ENCODE measurements around the gene TCEAL9. TPM values are rescaled to one million over a fixed set of nuclear protein-coding genes. Genes with fewer than 3 reads are reported as not detected.
"Not testable (repeated sequence)": the region's sequence is repeated elsewhere in the genome, so short reads cannot be mapped to it uniquely, and the experiment has no call there.

The TCEAL9 gene
- total RNA-seq, 1 donor from 2014 or later, result 69.0 TPM

GRCh38 chrX:103347682-103348397 is 8.5 kb upstream of the TCEAL9 start:
- no peaks in the 10 kb centered on the region for H3K36me3 Mint-ChIP-seq (ENCODE audit: low read depth, unreplicated experiment)
- peaks cover 4% of the 10 kb centered on the region for H3K27me3 Mint-ChIP-seq (ENCODE audit: low read depth, unreplicated experiment)
- H3K9me3 Mint-ChIP-seq (ENCODE audit: unreplicated experiment), result no peaks in the 10 kb centered on the region
- no peaks in the 10 kb centered on the region for H3K9me3 ChIP-seq (ENCODE audit: insufficient read depth, low read depth, low read length)
- H2AFZ ChIP-seq (ENCODE audit: low read depth, low read length), result no peak overlapping the region
- H4K20me1 ChIP-seq (ENCODE audit: insufficient read depth, low read length), result no peaks in the 10 kb centered on the region
- H3K27ac ChIP-seq (ENCODE audit: low read depth, low read length), result no peak overlapping the region
- H3K36me3 ChIP-seq (ENCODE audit: insufficient read depth, low read length), result no peaks in the 10 kb centered on the region
- H3K4me1 Mint-ChIP-seq (ENCODE audit: low read depth, unreplicated experiment), result peaks cover 3% of the 10 kb centered on the region
- peak overlapping the region; percentile 34 for H3K4me3 Mint-ChIP-seq (ENCODE audit: unreplicated experiment)
- TF ChIP-seq, protein P1, sequence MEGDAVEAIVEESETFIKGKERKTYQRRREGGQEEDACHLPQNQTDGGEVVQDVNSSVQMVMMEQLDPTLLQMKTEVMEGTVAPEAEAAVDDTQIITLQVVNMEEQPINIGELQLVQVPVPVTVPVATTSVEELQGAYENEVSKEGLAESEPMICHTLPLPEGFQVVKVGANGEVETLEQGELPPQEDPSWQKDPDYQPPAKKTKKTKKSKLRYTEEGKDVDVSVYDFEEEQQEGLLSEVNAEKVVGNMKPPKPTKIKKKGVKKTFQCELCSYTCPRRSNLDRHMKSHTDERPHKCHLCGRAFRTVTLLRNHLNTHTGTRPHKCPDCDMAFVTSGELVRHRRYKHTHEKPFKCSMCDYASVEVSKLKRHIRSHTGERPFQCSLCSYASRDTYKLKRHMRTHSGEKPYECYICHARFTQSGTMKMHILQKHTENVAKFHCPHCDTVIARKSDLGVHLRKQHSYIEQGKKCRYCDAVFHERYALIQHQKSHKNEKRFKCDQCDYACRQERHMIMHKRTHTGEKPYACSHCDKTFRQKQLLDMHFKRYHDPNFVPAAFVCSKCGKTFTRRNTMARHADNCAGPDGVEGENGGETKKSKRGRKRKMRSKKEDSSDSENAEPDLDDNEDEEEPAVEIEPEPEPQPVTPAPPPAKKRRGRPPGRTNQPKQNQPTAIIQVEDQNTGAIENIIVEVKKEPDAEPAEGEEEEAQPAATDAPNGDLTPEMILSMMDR (IDR thresholded peaks at IDR 0.05; ENCODE audit: insufficient read depth, low read depth, low read length), result no peak
- TF ChIP-seq EZH2 (IDR thresholded peaks at IDR 0.05; ENCODE audit: insufficient read depth, low read length), result no peak
- DNase-seq (ENCODE audit: low read depth), result no peak
- FAIRE-seq, result no peak
- H3K27ac Mint-ChIP-seq (ENCODE audit: unreplicated experiment), result no peak overlapping the region
- H3K9ac ChIP-seq (ENCODE audit: low read length), result no peak overlapping the region
- H3K4me1 ChIP-seq (ENCODE audit: insufficient read depth, low read length), result no peaks in the 10 kb centered on the region
- H3K4me2 ChIP-seq (ENCODE audit: low read length), result no peak overlapping the region
- no peak overlapping the region for H3K4me3 ChIP-seq (ENCODE audit: insufficient read depth, low read depth, low read length)
- no peaks in the 10 kb centered on the region for H3K79me2 ChIP-seq (ENCODE audit: insufficient read depth, low read length)
- no peaks in the 10 kb centered on the region for H3K27me3 ChIP-seq (ENCODE audit: insufficient read depth, low read length)

- H3K9me3 Mint-ChIP-seq (ENCODE audit: unreplicated experiment), result no peaks in the 10 kb centered on the region
- no peak for TF ChIP-seq EZH2 (IDR thresholded peaks at IDR 0.05; ENCODE audit: insufficient read depth, low read length)
- H3K4me3 Mint-ChIP-seq (ENCODE audit: unreplicated experiment), result peak overlapping the region; percentile 98
- Histone ChIP-seq H3K4me1 (ENCODE audit: insufficient read depth, low read length) (no peaks in the 10 kb centered on the region), H3K9me3 (ENCODE audit: insufficient read depth, low read depth, low read length) (no peaks in the 10 kb centered on the region), H3K4me2 (ENCODE audit: low read length) (peak overlapping the region; percentile 93), H4K20me1 (ENCODE audit: insufficient read depth, low read length) (peaks cover 11% of the 10 kb centered on the region), H3K36me3 (ENCODE audit: insufficient read depth, low read length) (no peaks in the 10 kb centered on the region), H3K4me3 (ENCODE audit: insufficient read depth, low read depth, low read length) (peak overlapping the region; percentile 98), H3K79me2 (ENCODE audit: insufficient read depth, low read length) (peaks cover 22% of the 10 kb centered on the region), H2AFZ (ENCODE audit: low read depth, low read length) (peak overlapping the region; percentile 72), H3K27me3 (ENCODE audit: insufficient read depth, low read length) (no peaks in the 10 kb centered on the region), H3K27ac (ENCODE audit: low read depth, low read length) (peak overlapping the region; percentile 96), H3K9ac (ENCODE audit: low read length) (peak overlapping the region; percentile 100)
- H3K27me3 Mint-ChIP-seq (ENCODE audit: low read depth, unreplicated experiment), result no peaks in the 10 kb centered on the region
- H3K27ac Mint-ChIP-seq (ENCODE audit: unreplicated experiment), result peak overlapping the region; percentile 97
- FAIRE-seq (peak; percentile 55), DNase-seq (ENCODE audit: low read depth) (no peak)
- peaks cover 11% of the 10 kb centered on the region for H3K4me1 Mint-ChIP-seq (ENCODE audit: low read depth, unreplicated experiment)
- H3K36me3 Mint-ChIP-seq (ENCODE audit: low read depth, unreplicated experiment), result peaks cover 2% of the 10 kb centered on the region
Observed at GRCh38 chrX:103356858-103357257, 552 bp downstream of the TCEAL9 start.

DNA sequence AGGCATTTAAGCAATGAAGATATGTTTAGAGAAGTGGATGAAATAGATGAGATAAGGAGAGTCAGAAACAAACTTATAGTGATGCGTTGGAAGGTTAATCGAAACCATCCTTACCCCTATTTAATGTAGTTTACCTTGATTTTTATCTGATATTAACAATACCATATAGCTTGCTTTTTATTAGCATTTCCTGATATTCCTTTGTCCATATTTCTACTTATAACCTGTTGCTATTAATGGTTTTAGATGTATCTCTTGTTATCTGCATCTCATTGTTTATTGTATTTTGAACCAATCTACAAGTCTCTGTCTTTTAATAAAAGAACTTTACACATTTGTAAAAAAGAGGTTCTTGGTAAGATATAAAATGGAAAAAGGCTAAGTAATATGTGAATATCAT is 1.6 kb downstream of the TCEAL9 start:
- FAIRE-seq (peak; percentile 66), DNase-seq (ENCODE audit: low read depth) (no peak)
- Histone ChIP-seq H3K9me3 (ENCODE audit: insufficient read depth, low read depth, low read length) (no peaks in the 10 kb centered on the region), H4K20me1 (ENCODE audit: insufficient read depth, low read length) (peaks cover 11% of the 10 kb centered on the region), H3K4me1 (ENCODE audit: insufficient read depth, low read length) (peaks cover 5% of the 10 kb centered on the region), H3K4me3 (ENCODE audit: insufficient read depth, low read depth, low read length) (peak overlapping the region; percentile 98), H3K4me2 (ENCODE audit: low read length) (peak overlapping the region; percentile 93), H3K27ac (ENCODE audit: low read depth, low read length) (no peak overlapping the region), H2AFZ (ENCODE audit: low read depth, low read length) (no peak overlapping the region), H3K36me3 (ENCODE audit: insufficient read depth, low read length) (no peaks in the 10 kb centered on the region), H3K9ac (ENCODE audit: low read length) (peak overlapping the region; percentile 100), H3K79me2 (ENCODE audit: insufficient read depth, low read length) (peaks cover 22% of the 10 kb centered on the region), H3K27me3 (ENCODE audit: insufficient read depth, low read length) (no peaks in the 10 kb centered on the region)
- H3K36me3 Mint-ChIP-seq (ENCODE audit: low read depth, unreplicated experiment), result peaks cover 2% of the 10 kb centered on the region
- no peaks in the 10 kb centered on the region for H3K9me3 Mint-ChIP-seq (ENCODE audit: unreplicated experiment)
- H3K4me3 Mint-ChIP-seq (ENCODE audit: unreplicated experiment), result peak overlapping the region; percentile 98
- no peak overlapping the region for H3K27ac Mint-ChIP-seq (ENCODE audit: unreplicated experiment)
- TF ChIP-seq, protein P1 (IDR thresholded peaks at IDR 0.05; ENCODE audit: insufficient read depth, low read depth, low read length), result no peak
- no peak for TF ChIP-seq EZH2 (IDR thresholded peaks at IDR 0.05; ENCODE audit: insufficient read depth, low read length)
- peaks cover 17% of the 10 kb centered on the region for H3K4me1 Mint-ChIP-seq (ENCODE audit: low read depth, unreplicated experiment)
- no peaks in the 10 kb centered on the region for H3K27me3 Mint-ChIP-seq (ENCODE audit: low read depth, unreplicated experiment)

DNA sequence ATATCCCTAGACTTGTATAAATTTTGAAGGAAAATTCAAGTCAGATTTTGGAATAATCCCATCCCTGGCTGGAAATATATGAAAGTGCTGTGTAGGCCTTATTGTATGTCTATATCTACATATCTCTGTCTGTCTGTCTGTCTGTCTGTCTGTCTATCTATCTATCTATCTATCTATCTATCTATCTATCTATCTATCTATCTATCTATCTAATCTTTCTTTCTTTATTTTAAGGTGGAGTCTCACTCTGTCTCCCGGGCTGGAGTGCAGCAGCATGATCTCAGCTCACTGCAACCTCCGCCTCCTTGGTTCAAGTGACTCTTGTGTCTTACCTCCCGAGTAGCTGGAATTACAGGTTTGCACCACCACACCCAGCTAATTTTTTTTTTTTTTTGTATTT is 3.3 kb downstream of the TCEAL9 start:
- not testable (repeated sequence) for H3K4me2 ChIP-seq (ENCODE audit: low read length); H3K27ac Mint-ChIP-seq (ENCODE audit: unreplicated experiment); FAIRE-seq; H3K9me3 Mint-ChIP-seq (ENCODE audit: unreplicated experiment); H3K36me3 Mint-ChIP-seq (ENCODE audit: low read depth, unreplicated experiment); DNase-seq (ENCODE audit: low read depth); H3K4me3 Mint-ChIP-seq (ENCODE audit: unreplicated experiment); H3K27me3 ChIP-seq (ENCODE audit: insufficient read depth, low read length); H3K9me3 ChIP-seq (ENCODE audit: insufficient read depth, low read depth, low read length); H2AFZ ChIP-seq (ENCODE audit: low read depth, low read length); H3K4me3 ChIP-seq (ENCODE audit: insufficient read depth, low read depth, low read length); H3K27ac ChIP-seq (ENCODE audit: low read depth, low read length); H3K9ac ChIP-seq (ENCODE audit: low read length); H3K36me3 ChIP-seq (ENCODE audit: insufficient read depth, low read length); H3K27me3 Mint-ChIP-seq (ENCODE audit: low read depth, unreplicated experiment); H3K4me1 ChIP-seq (ENCODE audit: insufficient read depth, low read length)
- H3K4me1 Mint-ChIP-seq (ENCODE audit: low read depth, unreplicated experiment), result peaks cover 17% of the 10 kb centered on the region
- Histone ChIP-seq H4K20me1 (ENCODE audit: insufficient read depth, low read length) (peaks cover 11% of the 10 kb centered on the region), H3K79me2 (ENCODE audit: insufficient read depth, low read length) (peaks cover 22% of the 10 kb centered on the region)

Data from astrocyte (in vitro differentiated cells and primary cell).